NCI-H82 (cell line): ENCODE results near the gene GRIN2B.

Experiments
- DNase-seq: peaks from one replicate; lab custom pipeline; 2025; lab: John Stamatoyannopoulos, UW

The GRIN2B gene

GRCh38 chr12:13956060-13956590, 25.3 kb downstream of the GRIN2B start:
- no peak for DNase-seq

- DNase-seq, result no peak
Observed at GRCh38 chr12:13952096-13952495, 29.3 kb downstream of the GRIN2B start.

- no peak for DNase-seq
Observed at GRCh38 chr12:13950502-13950901, 30.9 kb downstream of the GRIN2B start.

- no peak for DNase-seq
Observed at GRCh38 chr12:13948621-13949020, 32.8 kb downstream of the GRIN2B start.

- DNase-seq, result no peak
Observed at GRCh38 chr12:13947276-13947946, 34.0 kb downstream of the GRIN2B start.

GRCh38 chr12:13945641-13946040, 35.8 kb downstream of the GRIN2B start:
- no peak for DNase-seq

- DNase-seq, result no peak
Observed at GRCh38 chr12:13945236-13945635, 36.2 kb downstream of the GRIN2B start.

- no peak for DNase-seq
Observed at GRCh38 chr12:13942826-13943225, 38.6 kb downstream of the GRIN2B start.

GRCh38 chr12:13941258-13942249, 39.8 kb downstream of the GRIN2B start:
- peak; percentile 77 for DNase-seq

- no peak for DNase-seq
Observed at GRCh38 chr12:13940335-13940865, 41.0 kb downstream of the GRIN2B start.

- no peak for DNase-seq
Observed at GRCh38 chr12:13937735-13938134, 43.7 kb downstream of the GRIN2B start.

GRCh38 chr12:13935169-13935568, 46.2 kb downstream of the GRIN2B start:
- DNase-seq, result no peak
